HG02678 (cell line): ENCODE data around the gene ATP2C2.
"Not testable (repeated sequence)": the region's sequence is repeated elsewhere in the genome, so short reads cannot be mapped to it uniquely, and the experiment has no call there.

ENCODE experiments used
- ATAC-seq: cut with Tn5 transposase; IDR thresholded peaks from one replicate; pipeline ENCODE4 v1.9.1; 2021; ENCODE audit warnings: mild to moderate bottlenecking, moderate library complexity; ENCODE audit not compliant: unreplicated experiment

The ATP2C2 gene

GRCh38 chr16:84339311-84339710 is 29.0 kb upstream of the ATP2C2 start:
- no peak for ATAC-seq

GRCh38 chr16:84339766-84340165 is 28.6 kb upstream of the ATP2C2 start:
- ATAC-seq: no peak

GRCh38 chr16:84340325-84341040 is 27.9 kb upstream of the ATP2C2 start:
- ATAC-seq: no peak

GRCh38 chr16:84341528-84342295 is 26.6 kb upstream of the ATP2C2 start:
- ATAC-seq: no peak

- not testable (repeated sequence) for ATAC-seq
Observed at GRCh38 chr16:84343800-84344199, 24.5 kb upstream of the ATP2C2 start.

GRCh38 chr16:84344781-84345180 is 23.6 kb upstream of the ATP2C2 start:
- no peak for ATAC-seq

GRCh38 chr16:84347161-84347560 is 21.2 kb upstream of the ATP2C2 start:
- no peak for ATAC-seq

GRCh38 chr16:84348386-84348888 is 19.9 kb upstream of the ATP2C2 start:
- no peak for ATAC-seq

- no peak for ATAC-seq
Observed at GRCh38 chr16:84349862-84350684, 18.3 kb upstream of the ATP2C2 start.

- ATAC-seq: no peak
Observed at GRCh38 chr16:84350685-84351400, 17.5 kb upstream of the ATP2C2 start.

GRCh38 chr16:84351630-84352029 is 16.7 kb upstream of the ATP2C2 start:
- no peak for ATAC-seq

- ATAC-seq: no peak
Observed at GRCh38 chr16:84354306-84354705, 14.0 kb upstream of the ATP2C2 start.

GRCh38 chr16:84355149-84355548 is 13.2 kb upstream of the ATP2C2 start:
- ATAC-seq: no peak

- ATAC-seq: no peak
Observed at GRCh38 chr16:84356176-84356575, 12.2 kb upstream of the ATP2C2 start.

- ATAC-seq: no peak
Observed at GRCh38 chr16:84356591-84357116, 11.7 kb upstream of the ATP2C2 start.

GRCh38 chr16:84357191-84357651 is 11.1 kb upstream of the ATP2C2 start:
- no peak for ATAC-seq

- ATAC-seq: no peak
Observed at GRCh38 chr16:84358601-84359295, 9.6 kb upstream of the ATP2C2 start.

- no peak for ATAC-seq
Observed at GRCh38 chr16:84359326-84359725, 9.0 kb upstream of the ATP2C2 start.

GRCh38 chr16:84360170-84360569 is 8.2 kb upstream of the ATP2C2 start:
- ATAC-seq: no peak

GRCh38 chr16:84360748-84361147 is 7.6 kb upstream of the ATP2C2 start:
- ATAC-seq: no peak
